Panc1 (cell line): ENCODE measurements around the gene MYO7B. TPM values are rescaled to one million over a fixed set of nuclear protein-coding genes. Genes with fewer than 3 reads are reported as not detected.

Experiments
- ATAC-seq: fragments of 200-7000 bp; cut with Tn5 transposase; 2 replicates; pipeline ENCODE4 v1.9.1; 2020; ENCODE audit warnings: mild to moderate bottlenecking, moderate library complexity
- BruUV-seq: library from RNA; stranded (reverse); fragments of 400-500 nt; replicated peaks from 2 replicates; lab custom pipeline; 2021; lab: Mats Ljungman, UMichigan
- CTCF ChIA-PET: fragments of 300-600 bp; sonication (Branson Sonifier 250); formaldehyde crosslinking; loops from one replicate; lab custom pipeline; 2022; ENCODE audit warnings: antibody characterized with exemption; lab: Charles Lee
- POLR2A ChIA-PET: fragments of 300-600 bp; sonication (Branson Sonifier 250); formaldehyde crosslinking; loops from one replicate; lab custom pipeline; 2022; ENCODE audit warnings: antibody characterized with exemption; lab: Charles Lee
- DNase-seq: peaks from one replicate; pipeline ENCODE4 v3.0.0-alpha.2; 2010; ENCODE audit warnings: low read depth, low spot score
- H3K27ac ChIP-seq: 2 replicates; pipeline ENCODE4 v1.5.1; 2011; ENCODE audit warnings: mild to moderate bottlenecking, low read length, inconsistent platforms
- H3K27me3 ChIP-seq: fragments of 200-500 bp; sonication (Bioruptor generic); 2 replicates; pipeline ENCODE4 v1.6.0; 2014; ENCODE audit warnings: low read length, inconsistent platforms; ENCODE audit not compliant: control insufficient read depth, insufficient read depth
- H3K36me3 ChIP-seq: fragments of 200-500 bp; sonication (Bioruptor generic); 2 replicates; pipeline ENCODE4 v1.5.1; 2014; ENCODE audit warnings: inconsistent platforms, mild to moderate bottlenecking, low read length, moderate library complexity; ENCODE audit not compliant: control insufficient read depth, insufficient read depth
- H3K4me1 ChIP-seq: 2 replicates; pipeline ENCODE4 v1.5.1; 2011; ENCODE audit warnings: inconsistent platforms, mild to moderate bottlenecking, low read length, moderate library complexity; ENCODE audit not compliant: control insufficient read depth, insufficient read depth
- H3K4me3 ChIP-seq, 2 experiments: 2 replicates each; pipeline ENCODE4 v1.5.1; 2011 to 2012; ENCODE audit warnings: low read depth in 2 of 2, low read length in 2 of 2, mild to moderate bottlenecking in 2 of 2, inconsistent platforms in 1 of 2, moderate library complexity in 1 of 2
- H3K9me3 ChIP-seq: fragments of 200-500 bp; sonication (Bioruptor generic); 2 replicates; pipeline ENCODE4 v1.5.1; 2014; ENCODE audit warnings: low read depth, mild to moderate bottlenecking, inconsistent platforms, low read length, moderate library complexity; ENCODE audit not compliant: control insufficient read depth, insufficient read depth
- CTCF ChIP-seq: fragments of 450-650 bp; IDR thresholded peaks from 2 replicates; pipeline ENCODE4 v1.5.1; 2017; ENCODE audit warnings: mild to moderate bottlenecking
- POLR2AphosphoS5 ChIP-seq: IDR thresholded peaks from 2 replicates; pipeline ENCODE4 v1.6.1; 2012; ENCODE audit warnings: mild to moderate bottlenecking, low read depth, low read length, moderate library complexity
- REST ChIP-seq, 2 experiments: IDR thresholded peaks; 2 replicates each; pipeline ENCODE4 v1.6.1; 2011 to 2012; ENCODE audit warnings: low read depth in 2 of 2, control low read depth in 1 of 2, low read length in 1 of 2, mild to moderate bottlenecking in 1 of 2, moderate library complexity in 1 of 2; ENCODE audit not compliant: insufficient read depth in 1 of 2
- SIN3A ChIP-seq: IDR thresholded peaks from 2 replicates; pipeline ENCODE4 v1.6.1; 2012; ENCODE audit warnings: low read depth, mild to moderate bottlenecking, low read length, moderate library complexity, borderline replicate concordance; ENCODE audit not compliant: insufficient read depth
- TCF7L2 ChIP-seq: IDR thresholded peaks from 2 replicates; pipeline ENCODE4 v1.6.1; 2011; ENCODE audit warnings: mild to moderate bottlenecking, low read depth, low read length, inconsistent platforms
- in situ Hi-C: cut with HindIII; loops from 2 replicates; pipeline ENCODE4 v1.10.0; 2016; ENCODE audit warnings: low sequenced_read_pairs, low pct_unique_long_range_greater_than_20kb
- intact Hi-C: fragments of 100-400 bp; cut with micrococcal nuclease; formaldehyde crosslinking; loops from one replicate; pipeline ENCODE4 v1.10.0; 2022; ENCODE audit not compliant: unreplicated experiment
- total RNA-seq: library from RNA; stranded (reverse); gene quantifications from one replicate; pipeline ENCODE4 v1.2.1, GENCODE V29; 2021; ENCODE audit not compliant: unreplicated experiment

Gene MYO7B
- total RNA-seq, 1 experiment from 2014 or later = 0.15 TPM

- ATAC-seq = peak; percentile 52; the same call in 1 of the 2 replicates
- in situ Hi-C loops = no loop called here
- peaks cover 4% of the 10 kb centered on the region; the same call in 1 of the 2 replicates for H3K27me3 ChIP-seq
These were observed 24.9 kb downstream of the MYO7B start for GRCh38 chr2:127560201-127560930.

GRCh38 chr2:127560931-127561280, 25.4 kb downstream of the MYO7B start:
- no TSS peak for BruUV-seq
- Histone ChIP-seq H3K4me1 (no peaks in the 10 kb centered on the region), H3K27me3 (peaks cover 4% of the 10 kb centered on the region; the same call in 1 of the 2 replicates), H3K27ac (no peak overlapping the region), H3K4me3 (no peak overlapping the region), H3K9me3 (no peaks in the 10 kb centered on the region), H3K36me3 (no peaks in the 10 kb centered on the region)
- intact Hi-C loops (no loop called here), in situ Hi-C loops (no loop called here)
- ChIA-PET POLR2A (no interaction called here), CTCF (no interaction called here)
- TF ChIP-seq POLR2AphosphoS5 (no peak), TCF7L2 (no peak), CTCF (no peak), SIN3A (no peak), REST (IDR thresholded peaks at IDR 0.05; ENCODE audit: insufficient read depth in 1 of 2, low read depth in 2 of 2, low read length in 1 of 2) (no peak)
- ATAC-seq (no peak), DNase-seq (no peak)

More at GRCh38 chr2:127560201-127560930, 24.9 kb downstream of the MYO7B start:
- Histone ChIP-seq H3K36me3 (no peaks in the 10 kb centered on the region), H3K9me3 (no peaks in the 10 kb centered on the region), H3K4me1 (no peaks in the 10 kb centered on the region), H3K27ac (no peak overlapping the region), H3K4me3 (no peak overlapping the region)
- DNase-seq = no peak
- POLR2A ChIA-PET = no interaction called here
- intact Hi-C loops = no loop called here
- no peak for TF ChIP-seq CTCF
- TF ChIP-seq POLR2AphosphoS5 = no peak
- no peak for TF ChIP-seq REST (IDR thresholded peaks at IDR 0.05; ENCODE audit: insufficient read depth in 1 of 2, low read depth in 2 of 2, low read length in 1 of 2)
- no peak for TF ChIP-seq SIN3A
- no peak for TF ChIP-seq TCF7L2
- BruUV-seq = no TSS peak
- CTCF ChIA-PET = no interaction called here
